Left lobe of liver (tissue), 2 donors: ENCODE results near the gene TSPAN18. TPM values are rescaled to one million over a fixed set of nuclear protein-coding genes. Genes with fewer than 3 reads are reported as not detected.

Experiments used
- ATAC-seq: fragments of 200-7000 bp; cut with Tn5 transposase; one replicate; pipeline ENCODE4 v1.9.1; 2020; ENCODE audit warnings: mild to moderate bottlenecking, moderate library complexity
- DNase-seq: peaks from one replicate; pipeline ENCODE4 v3.0.0-alpha.2; 2020; ENCODE audit warnings: low spot score
- total RNA-seq: library from RNA; stranded (reverse); gene quantifications from one replicate; pipeline ENCODE4 v1.2.1, GENCODE V29; 2021
- donor health status: DM: no; HTN: no; CAD: no; lungs with moderate emphysema.
- donor health status: DM: no; HTN: yes; CAD: no.

TSPAN18 gene
- total RNA-seq, 1 donor from 2014 or later, result 4.2 TPM

DNA sequence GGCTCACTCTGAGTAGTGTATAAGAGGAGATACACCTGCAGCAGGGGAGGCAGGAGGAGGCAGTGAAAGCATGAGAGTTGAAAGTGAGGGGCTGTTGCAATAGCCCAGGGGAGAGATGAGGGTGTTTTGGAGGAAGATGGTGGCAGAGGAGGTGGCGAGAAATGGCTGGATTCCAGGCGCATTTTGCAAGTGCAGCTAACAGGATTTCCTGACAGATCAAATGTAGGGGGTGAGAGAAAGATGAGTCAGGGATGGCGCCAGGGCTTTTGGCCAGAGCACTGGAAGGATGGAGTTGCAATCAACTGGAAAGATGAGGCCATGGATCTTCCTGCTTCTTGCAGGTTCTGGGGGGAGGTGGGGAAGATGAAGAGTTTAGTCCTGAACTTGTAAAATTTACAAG lies 16.8 kb upstream of the TSPAN18 start:
- DNase-seq, result no peak
- no peak for ATAC-seq

DNA sequence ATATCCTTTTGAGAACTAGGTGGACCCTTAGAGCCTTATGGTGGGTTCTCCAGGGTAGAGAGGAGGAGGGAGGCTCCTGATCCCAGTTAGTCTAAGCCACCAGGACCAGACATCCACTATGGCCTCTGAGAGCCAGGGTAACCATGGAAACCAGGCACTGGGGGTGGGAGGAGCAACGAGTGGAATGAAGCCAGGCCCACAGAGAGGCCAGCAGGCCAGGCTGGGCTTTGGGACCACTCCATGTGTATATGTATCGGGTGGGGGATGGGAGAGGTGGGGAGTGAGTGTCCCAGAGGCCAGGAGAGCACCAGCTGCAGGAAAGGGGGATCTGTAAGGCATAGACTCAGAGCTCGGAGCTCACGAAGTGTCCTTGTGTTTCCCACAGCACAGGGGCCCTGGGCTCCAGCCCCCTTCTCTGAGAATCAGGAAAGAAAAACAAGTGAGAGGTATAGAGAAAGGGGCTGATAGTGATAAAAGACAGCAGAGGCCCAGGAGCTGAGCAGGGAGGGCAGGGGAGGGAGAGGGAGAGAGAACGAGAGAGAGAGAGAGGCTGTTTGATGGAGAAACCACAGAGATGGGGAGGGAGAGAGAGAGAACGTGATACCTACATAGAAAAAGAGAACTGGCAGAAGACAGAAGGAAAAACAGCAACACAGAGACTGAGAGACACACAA lies 15.5 kb upstream of the TSPAN18 start:
- no peak for DNase-seq
- ATAC-seq, result no peak

DNA sequence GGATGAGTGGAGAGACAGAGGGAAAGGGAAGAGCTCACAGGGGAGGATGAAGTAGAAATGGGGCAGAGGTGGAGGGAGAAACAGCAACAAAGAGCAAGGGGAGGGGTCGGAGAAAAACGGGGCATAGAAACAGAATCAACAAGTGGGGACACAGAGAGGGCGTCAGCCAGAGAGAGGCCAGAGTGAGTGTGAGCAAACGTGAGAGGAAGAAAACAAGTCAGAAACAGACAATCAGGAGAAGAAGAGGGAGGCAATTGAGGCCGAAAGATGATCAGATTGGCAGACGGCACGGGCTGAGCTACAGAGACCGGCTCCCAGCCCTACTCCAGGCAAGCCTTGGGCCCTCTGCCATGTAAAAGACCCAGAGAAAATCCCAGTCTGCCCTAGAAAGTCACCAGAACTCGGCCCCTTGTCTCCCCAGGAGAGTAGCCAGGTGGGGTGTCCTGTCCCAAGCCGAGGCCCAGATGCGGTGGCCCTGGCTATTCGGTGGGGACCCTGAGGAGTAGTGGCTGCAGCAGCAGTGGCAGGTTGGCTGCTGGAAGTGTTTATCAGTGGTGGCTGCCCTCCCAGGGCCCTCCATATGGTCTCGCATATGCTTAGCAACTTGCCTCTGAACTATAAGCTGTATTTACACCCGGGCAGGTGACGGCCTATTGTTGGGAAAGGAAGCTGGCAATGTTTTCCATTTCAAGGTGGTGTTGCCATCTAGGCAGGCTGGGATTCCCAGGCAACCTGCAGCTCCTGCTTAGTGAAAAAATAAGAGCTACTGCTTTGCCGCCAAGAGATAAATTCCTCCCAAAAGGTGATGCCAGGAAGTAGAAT lies 14.8 kb upstream of the TSPAN18 start:
- no peak for DNase-seq
- ATAC-seq, result no peak

DNA sequence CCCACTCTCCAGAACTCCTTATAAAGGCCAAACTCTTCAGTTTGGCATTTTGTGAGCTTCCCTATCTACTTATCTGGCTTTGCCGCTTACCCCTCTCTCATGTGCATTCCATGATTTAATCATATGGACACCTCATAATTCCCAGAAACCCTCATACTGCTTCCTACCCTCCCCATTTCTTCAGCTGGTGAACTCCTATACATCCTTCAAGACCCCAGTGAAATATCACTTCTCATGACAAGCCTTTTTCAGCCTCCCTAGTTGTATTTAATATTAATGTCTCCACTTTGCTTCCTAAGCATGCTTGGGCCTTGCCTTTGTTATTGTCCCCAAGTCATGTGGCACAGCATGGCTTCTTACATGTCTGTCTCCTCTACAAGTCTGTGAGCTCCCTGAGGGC lies 13.7 kb upstream of the TSPAN18 start:
- ATAC-seq (no peak), DNase-seq (no peak)

DNA sequence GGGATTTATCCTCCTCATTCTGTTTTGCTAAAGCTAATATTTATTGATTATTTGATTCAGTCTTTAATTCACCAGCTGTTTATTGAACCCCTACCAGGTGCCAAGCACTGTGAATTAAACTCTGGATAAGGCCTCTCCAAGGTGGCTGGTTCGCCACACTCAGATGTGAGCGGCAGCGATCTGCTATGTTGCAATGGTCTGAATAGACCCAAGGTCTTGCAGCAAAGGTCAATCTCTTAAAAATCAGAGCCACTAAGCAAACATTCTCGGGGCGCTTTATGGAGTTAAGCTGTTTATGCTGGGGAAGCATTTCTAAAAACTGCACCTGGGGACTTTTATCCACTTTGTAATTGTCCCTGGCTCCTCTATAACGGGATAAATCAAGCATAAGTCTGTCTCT lies 10.5 kb upstream of the TSPAN18 start:
- DNase-seq (peak; percentile 53), ATAC-seq (peak; percentile 93)

DNA sequence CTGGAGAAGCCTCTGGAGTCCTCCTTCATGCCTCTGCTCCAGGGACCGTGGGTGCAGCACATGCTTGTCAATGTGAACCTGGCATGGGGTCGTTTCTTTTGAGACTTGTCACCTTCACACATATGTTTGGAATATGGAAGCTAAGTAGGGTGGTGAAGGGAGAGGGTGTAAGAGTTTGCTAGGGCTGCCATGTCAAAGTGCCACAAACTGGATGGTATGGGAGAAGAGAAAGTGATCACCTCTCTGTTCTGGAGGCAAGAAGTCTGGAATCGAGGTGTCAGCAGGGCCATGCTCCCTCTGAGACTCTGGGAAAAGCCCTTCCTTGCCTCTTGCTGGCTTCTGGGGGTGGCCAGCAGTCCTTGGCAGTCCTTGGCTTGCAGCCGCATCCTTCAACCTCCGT lies 8.7 kb upstream of the TSPAN18 start:
- DNase-seq (no peak), ATAC-seq (no peak)

DNA sequence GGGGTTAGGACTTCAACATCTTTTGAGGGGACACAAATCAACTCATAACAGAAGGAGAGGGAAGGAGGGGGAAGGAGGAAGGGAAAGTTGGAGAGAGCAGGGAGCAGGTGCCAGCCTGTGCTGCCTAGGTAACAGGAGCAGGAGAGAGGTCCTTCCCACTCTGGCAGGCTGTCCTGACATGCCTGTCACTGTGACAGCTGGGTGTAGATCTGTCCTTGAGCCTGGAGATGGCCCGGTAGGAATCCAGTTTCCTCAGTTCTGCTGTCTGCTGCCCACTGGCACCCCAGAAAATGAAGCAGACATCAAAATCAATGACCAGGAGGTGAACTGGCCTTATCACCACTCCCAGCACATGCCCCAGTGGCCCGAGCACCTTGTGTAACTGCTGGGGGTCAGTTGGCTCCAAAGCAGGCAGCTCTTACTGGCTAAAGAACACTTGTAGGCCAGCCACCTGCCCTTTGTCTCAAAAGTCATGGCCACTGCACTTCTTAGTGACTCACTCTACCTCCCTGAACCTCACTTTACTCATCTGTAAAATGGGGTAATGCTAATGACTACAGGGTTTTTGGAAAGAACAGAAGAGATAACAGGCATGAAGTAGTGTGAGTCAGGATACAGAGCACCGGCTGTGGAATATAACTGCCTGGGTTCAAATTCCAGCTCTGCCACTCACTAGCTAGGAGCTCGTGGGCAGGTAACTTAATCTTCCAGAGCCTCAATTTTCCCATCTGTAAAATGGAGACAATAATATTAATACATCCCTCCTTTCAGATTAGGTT lies 8.0 kb upstream of the TSPAN18 start:
- ATAC-seq (no peak), DNase-seq (no peak)

DNA sequence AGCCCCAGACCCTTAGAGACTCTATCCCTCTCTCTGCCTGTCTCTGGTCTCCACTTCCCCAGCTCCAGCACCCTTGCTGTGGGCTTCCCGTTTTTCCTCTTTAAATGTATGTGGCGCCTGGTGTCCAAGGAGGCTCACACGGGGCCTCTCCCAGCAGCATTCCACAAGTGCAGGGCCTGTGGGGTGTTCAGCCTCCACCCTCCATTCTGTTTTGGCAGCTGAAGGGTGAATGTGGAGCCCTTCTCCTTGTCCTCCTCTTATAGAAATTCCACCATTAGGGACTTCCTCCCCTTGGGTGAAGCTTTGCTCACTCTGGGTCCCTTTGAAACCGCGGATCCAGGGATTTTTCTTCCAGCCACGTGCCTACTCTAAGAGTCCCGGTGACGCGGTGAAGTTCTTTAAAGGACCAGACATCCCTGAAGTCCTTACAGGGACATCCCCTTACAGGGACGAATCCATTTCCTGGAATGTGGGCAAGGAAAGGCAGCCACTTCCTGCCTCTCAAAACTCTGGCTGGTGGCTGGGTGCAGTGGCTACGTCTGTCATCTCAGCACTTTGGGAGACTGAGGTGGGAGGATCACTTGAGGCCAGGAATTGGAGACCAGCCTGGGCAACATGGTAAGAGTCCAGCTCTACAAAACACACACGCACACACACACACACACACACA lies 1.6 kb upstream of the TSPAN18 start:
- ATAC-seq (no peak), DNase-seq (no peak)

DNA sequence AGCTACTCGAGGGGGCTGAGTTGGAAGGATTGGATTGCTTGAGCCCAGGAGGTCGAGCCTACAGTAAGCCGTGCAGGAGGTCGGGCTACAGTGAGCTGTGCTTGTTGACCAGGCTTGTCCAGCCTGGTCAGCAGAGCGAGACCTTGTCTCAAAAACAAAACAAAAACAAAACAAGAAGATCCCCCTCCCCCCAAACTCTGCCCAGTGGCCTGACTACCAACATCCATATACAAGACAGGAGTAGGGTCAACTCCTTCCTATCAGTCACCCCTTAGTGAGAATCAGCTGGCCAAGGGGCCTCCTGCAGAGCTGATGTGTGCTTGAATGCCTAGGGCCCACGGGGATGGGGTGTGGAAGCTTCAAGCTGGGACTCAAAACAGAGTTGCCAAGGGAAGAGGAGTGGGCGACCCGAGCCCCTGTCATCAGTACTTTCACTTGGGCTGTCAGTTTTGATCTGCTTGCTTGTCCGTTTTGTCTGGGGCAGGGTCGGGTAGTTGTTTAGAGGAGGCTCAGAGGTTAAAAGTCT lies 942 bp upstream of the TSPAN18 start:
- no peak for DNase-seq
- ATAC-seq, result no peak

DNA sequence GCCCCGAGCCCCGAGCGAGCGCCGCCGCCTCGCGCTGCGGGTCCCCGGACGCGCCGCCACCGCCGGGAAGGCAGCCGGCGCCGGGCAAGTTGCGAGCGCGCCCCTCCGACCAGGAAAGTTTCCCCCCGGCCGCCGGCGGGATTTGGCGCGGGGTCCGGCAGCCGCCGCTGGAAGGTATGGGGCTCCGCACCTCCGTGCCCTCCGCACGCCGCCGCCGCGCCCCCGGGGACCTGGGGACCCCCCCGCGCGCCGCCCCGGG lies 281 bp downstream of the TSPAN18 start:
- DNase-seq (no peak), ATAC-seq (no peak)

DNA sequence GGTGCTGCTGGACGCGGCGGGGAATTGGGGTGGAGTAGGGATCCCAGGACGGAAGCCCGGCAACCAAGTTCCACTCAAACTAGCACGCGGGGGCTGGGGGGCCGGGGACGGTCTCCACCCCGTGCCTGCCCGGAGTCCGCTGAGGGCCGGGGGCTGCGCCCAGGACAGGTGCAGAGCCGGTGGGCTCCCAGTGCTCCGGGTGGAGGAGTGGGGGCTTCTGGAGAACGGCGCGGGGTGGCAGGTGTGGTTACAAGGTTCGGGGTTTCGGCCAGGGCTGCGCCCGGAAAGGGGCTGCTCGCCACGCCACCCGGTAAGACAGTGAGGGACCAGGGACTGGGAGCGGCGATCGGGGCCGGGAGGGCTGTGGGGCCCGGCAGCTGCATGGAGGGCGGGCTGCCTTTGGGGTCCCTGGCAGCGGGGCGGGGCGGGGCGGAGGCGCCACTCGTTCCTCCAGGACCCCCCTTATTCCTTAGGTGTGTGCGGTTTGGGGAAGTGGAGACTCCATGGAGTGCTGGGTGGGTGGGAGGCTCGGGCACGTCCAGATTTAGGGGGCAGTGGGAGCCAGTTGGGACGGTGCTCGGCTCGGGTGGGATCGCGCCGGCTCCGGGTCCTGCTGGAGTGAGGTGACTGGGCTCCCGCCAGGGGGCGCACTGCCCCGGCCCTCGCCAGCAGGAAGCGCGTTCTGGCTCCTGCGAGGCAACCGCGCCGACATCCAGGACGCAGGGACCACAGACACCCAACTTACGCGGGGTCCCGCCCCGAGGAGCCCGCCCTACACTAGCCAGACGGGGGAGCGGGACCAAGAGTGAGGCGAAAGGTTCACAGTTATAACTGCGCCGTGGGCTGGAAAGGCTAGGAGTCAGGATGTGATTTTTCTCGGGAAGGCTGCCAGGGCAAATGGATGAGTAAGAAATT lies 868 bp downstream of the TSPAN18 start:
- ATAC-seq (peak; percentile 94), DNase-seq (peak; percentile 76)

DNA sequence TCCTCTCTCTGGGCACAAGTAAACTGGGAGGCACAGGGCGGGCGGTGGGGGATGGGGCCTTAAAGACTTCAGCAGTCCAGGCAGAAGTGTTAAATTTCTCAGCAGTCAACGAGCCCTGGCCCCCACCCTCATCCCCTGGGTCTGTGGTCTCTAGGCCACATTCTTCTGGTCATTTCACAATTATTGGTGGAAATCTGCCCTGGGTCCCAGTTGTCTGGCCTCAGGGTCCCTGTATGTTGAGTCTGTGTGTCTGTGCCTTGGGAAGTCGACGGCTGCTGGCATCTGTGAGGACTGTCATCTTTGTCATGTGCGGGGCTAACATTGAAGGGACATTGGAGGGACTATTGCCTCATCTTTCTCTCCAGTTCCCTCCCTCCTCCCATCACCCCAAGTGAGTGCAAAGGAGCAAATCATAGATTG lies 1.7 kb downstream of the TSPAN18 start:
- DNase-seq (no peak), ATAC-seq (no peak)

DNA sequence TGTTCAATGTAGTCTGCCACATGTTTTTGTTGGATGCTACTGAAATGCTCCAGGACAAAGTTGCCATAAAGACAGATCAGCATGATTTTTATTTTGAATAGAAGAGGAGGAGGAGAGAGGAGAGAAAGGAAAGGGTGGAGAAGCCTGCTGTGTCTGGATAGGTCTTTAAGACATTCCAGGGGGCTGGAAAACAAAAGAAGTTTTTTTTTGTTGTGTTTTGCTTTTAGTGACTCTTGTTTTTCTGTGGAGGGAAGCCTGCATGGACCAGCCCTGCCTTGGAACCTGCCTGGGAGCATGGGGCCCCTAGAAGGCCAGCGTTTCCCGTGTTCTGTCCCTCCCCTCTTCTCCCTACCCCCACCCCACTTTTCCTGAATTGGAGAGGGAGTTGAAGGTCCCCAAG lies 2.3 kb downstream of the TSPAN18 start:
- ATAC-seq (no peak), DNase-seq (no peak)

DNA sequence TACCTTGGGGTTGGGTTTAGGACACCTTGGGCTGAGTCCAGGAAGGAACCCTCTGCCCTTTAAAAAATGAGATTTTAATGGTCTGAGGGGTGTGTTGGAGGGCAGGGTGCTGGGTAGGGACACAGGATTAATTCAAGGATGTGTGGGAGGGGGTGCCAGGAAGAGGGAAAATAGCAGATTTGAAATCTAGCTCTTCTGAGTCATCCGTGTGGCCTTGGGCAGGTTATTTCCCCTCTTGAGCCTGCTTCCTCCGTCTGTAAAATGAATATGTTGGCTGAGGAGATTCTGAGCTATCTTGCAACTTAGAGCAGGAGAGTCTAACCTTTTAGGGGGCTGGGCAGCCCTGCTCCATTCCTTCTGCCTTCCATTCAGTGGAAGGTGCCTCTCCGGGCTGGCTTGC lies 3.0 kb downstream of the TSPAN18 start:
- ATAC-seq, result no peak

DNA sequence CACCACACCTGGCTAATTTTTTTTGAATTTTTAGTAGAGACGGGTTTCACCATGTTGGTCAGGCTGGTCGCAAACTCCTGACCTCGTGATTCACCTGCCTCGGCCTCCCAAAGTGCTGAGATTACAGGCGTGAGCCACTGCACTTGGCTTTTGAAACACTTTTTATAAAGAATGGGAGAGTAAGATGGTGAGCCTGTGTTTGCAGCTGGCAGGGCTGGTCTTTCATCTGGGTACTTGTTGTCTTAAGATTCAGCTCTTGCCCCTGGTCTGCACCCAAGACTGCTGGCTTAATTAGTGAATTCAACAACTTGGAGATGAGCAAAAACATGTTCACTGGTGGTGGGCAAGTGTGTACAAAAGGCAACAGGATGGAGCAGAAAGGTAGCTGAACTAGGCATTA lies 4.0 kb downstream of the TSPAN18 start:
- DNase-seq (no peak), ATAC-seq (no peak)

More for the DNA sequence above, 3.0 kb downstream of the TSPAN18 start:
- DNase-seq, result no peak

DNA sequence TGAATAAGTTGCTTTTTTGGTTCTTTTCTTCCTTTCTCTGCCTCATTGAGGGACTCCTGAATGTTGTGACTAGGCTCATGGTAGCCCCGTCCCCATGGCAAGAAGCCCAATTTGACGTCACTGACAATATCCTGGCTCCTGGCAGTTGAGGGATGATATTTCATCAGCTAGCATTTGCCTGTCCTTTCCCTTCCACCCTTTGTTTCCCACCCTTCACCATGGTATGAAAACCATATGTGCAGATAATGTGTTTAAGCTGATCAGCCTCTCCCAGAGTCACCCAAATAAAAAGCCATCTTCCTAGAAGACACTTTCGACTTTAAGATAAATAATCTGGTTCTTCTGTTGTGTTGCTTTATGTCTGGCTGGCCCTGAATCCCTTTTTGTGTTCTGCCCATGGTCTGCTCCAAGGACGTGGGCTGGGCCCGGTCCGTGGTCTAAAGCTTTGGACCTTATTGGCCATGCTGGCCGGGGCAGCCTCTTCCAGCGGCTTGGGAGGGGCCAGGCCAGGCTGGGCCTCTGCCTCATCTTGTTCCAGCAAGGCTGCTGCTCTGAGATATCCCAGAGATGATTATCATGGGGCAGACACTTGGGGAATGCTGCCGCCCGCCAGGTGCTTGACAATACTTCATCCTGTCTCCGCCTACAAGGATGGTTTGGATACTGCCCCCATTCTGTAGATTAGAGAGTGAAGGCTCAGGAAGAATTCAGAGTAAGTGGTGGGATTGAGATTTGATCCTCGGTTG lies 5.1 kb downstream of the TSPAN18 start:
- no peak for ATAC-seq
- no peak for DNase-seq

DNA sequence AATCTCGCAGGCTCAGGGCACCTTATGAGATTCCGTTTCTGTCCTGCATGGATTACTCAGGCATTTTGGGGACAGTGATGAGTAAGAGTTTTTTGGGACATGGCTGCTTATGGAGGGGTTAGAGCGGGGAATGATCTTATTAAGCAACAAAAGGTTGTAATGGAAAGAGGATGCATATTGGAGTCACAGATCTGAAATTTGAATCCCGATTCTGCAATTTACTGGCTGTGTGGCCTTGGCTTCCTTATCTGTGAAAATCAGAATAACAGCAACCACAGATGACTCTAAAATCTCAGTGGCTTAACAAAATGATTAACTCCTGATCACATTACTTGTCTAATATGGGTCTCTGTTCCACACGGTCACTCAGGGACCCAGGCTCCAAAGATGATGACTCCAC lies 5.8 kb downstream of the TSPAN18 start:
- ATAC-seq (no peak), DNase-seq (no peak)

DNA sequence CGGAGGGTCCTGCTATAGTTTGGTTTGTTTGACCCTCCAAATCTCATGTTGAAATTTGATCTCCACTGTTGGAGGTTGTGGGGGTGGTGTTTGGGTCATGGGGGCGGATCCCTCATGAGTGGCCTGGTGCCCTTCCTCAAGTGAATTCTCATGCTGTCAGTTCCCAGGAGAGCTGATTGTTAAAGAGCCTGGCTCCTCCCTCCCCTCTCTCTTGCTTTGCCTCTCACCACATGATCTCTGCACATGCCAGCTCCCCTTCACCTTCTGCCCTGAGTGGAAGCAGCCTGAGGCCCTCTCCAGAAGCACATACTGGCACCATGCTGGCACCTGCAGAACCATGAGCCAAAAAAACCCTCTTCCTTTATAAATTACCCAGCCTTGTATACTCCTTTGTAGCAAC lies 7.1 kb downstream of the TSPAN18 start:
- DNase-seq, result no peak

DNA sequence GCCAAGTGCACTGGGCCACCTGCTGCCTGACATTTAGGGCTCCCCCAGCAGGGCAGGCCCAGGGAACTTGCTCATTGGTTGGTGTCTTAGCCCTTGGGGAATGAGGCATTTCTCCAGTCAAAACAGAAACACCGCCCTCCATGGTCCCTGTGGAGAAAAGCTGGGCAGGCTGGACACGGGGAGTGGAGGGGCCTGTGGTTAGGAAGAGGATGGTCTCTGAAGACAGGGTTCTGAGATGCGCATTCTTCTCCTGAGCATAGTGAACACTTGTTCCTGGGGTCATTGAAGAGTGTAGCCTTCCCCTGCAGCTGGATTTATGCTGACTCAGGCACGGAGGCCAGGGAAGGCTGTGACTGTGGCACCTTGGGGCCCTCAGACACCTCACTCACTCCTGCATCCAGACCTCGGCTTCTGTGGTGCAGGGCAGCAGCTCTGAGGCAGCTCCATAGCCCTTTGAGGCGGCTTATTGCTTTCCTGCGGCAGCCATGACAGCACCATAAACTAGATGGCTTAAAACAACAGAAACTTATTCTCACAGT lies 8.2 kb downstream of the TSPAN18 start:
- DNase-seq (no peak), ATAC-seq (no peak)

More for the DNA sequence above, 7.1 kb downstream of the TSPAN18 start:
- ATAC-seq, result no peak
